H9 (cell line): ENCODE measurements around the gene FOXO1. TPM values are rescaled to one million over a fixed set of nuclear protein-coding genes. Genes with fewer than 3 reads are reported as not detected.

Source experiments
- DNase-seq: peaks from one replicate; pipeline ENCODE4 v3.0.0-alpha.2; 2017
- H2AFZ ChIP-seq: one replicate; pipeline ENCODE4 v1.6.1; 2013; ENCODE audit warnings: mild to moderate bottlenecking, low read length, control low read depth, moderate library complexity
- H2AK5ac ChIP-seq: 2 replicates; pipeline ENCODE4 v1.6.1; 2013; ENCODE audit warnings: low read length, control low read depth, mixed read lengths; ENCODE audit not compliant: insufficient read length
- H2BK120ac ChIP-seq: one replicate; pipeline ENCODE4 v1.6.1; 2013; ENCODE audit warnings: low read depth, mild to moderate bottlenecking, low read length, control low read depth, inconsistent platforms; ENCODE audit not compliant: poor library complexity, severe bottlenecking
- H2BK12ac ChIP-seq: 2 replicates; pipeline ENCODE4 v1.6.1; 2013; ENCODE audit warnings: low read length, control low read depth, mixed read lengths, low read depth; ENCODE audit not compliant: insufficient read length
- H2BK15ac ChIP-seq: 2 replicates; pipeline ENCODE4 v1.6.1; 2013; ENCODE audit warnings: low read depth, low read length, control low read depth
- H2BK20ac ChIP-seq: one replicate; pipeline ENCODE4 v1.6.1; 2013; ENCODE audit warnings: low read depth, mild to moderate bottlenecking, low read length, control low read depth, inconsistent platforms; ENCODE audit not compliant: poor library complexity, severe bottlenecking
- H2BK5ac ChIP-seq: 2 replicates; pipeline ENCODE4 v1.6.1; 2013; ENCODE audit warnings: low read length, control low read depth, mixed read lengths; ENCODE audit not compliant: insufficient read length
- H3K14ac ChIP-seq: 2 replicates; pipeline ENCODE4 v1.6.1; 2013; ENCODE audit warnings: low read length, control low read depth; ENCODE audit not compliant: insufficient read depth
- H3K18ac ChIP-seq: 2 replicates; pipeline ENCODE4 v1.6.1; 2013; ENCODE audit warnings: low read depth, mild to moderate bottlenecking, mixed read lengths, low read length, control low read depth; ENCODE audit not compliant: insufficient read length
- H3K23ac ChIP-seq: 2 replicates; pipeline ENCODE4 v1.6.1; 2013; ENCODE audit warnings: low read length, control low read depth, mixed read lengths, low read depth; ENCODE audit not compliant: insufficient read length
- H3K23me2 ChIP-seq: 2 replicates; pipeline ENCODE4 v1.6.1; 2013; ENCODE audit warnings: low read depth, mild to moderate bottlenecking, mixed read lengths, low read length, control low read depth; ENCODE audit not compliant: insufficient read length, poor library complexity, severe bottlenecking
- H3K27ac ChIP-seq: 2 replicates; pipeline ENCODE4 v1.5.1; 2013; ENCODE audit warnings: low read length, control low read depth, mixed read lengths, low read depth; ENCODE audit not compliant: insufficient read length
- H3K27me3 ChIP-seq: 2 replicates; pipeline ENCODE4 v1.6.1; 2013; ENCODE audit warnings: low read length, control low read depth, inconsistent platforms; ENCODE audit not compliant: insufficient read depth
- H3K4ac ChIP-seq: 2 replicates; pipeline ENCODE4 v1.6.1; 2013; ENCODE audit warnings: low read depth, mild to moderate bottlenecking, control low read depth, inconsistent platforms, low read length, moderate library complexity
- H3K4me1 ChIP-seq: 2 replicates; pipeline ENCODE4 v1.6.1; 2013; ENCODE audit warnings: low read length, control low read depth, inconsistent platforms; ENCODE audit not compliant: insufficient read depth
- H3K4me2 ChIP-seq: 2 replicates; pipeline ENCODE4 v1.6.1; 2013; ENCODE audit warnings: low read length, control low read depth, mixed read lengths; ENCODE audit not compliant: insufficient read length, insufficient read depth
- H3K56ac ChIP-seq: 2 replicates; pipeline ENCODE4 v1.6.1; 2013; ENCODE audit warnings: low read depth, mild to moderate bottlenecking, mixed read lengths, low read length, control low read depth; ENCODE audit not compliant: insufficient read length
- H3K79me1 ChIP-seq: 2 replicates; pipeline ENCODE4 v1.6.1; 2013; ENCODE audit warnings: low read depth, mild to moderate bottlenecking, moderate library complexity, low read length, control low read depth, inconsistent platforms; ENCODE audit not compliant: insufficient read depth, poor library complexity, severe bottlenecking
- H3K79me2 ChIP-seq: 2 replicates; pipeline ENCODE4 v1.6.1; 2013; ENCODE audit warnings: low read length, control low read depth, inconsistent platforms; ENCODE audit not compliant: insufficient read depth
- H3K9ac ChIP-seq: 2 replicates; pipeline ENCODE4 v1.6.1; 2013; ENCODE audit warnings: low read length, control low read depth, mixed read lengths; ENCODE audit not compliant: insufficient read length; ENCODE audit errors: extremely low read depth
- H3K9me3 ChIP-seq: one replicate; pipeline ENCODE4 v1.6.1; 2013; ENCODE audit warnings: low read depth, low read length, inconsistent platforms; ENCODE audit not compliant: control insufficient read depth
- H3T11ph ChIP-seq: one replicate; pipeline ENCODE4 v1.6.1; 2013; ENCODE audit warnings: mild to moderate bottlenecking, low read length, control low read depth, inconsistent platforms
- H4K20me1 ChIP-seq: one replicate; pipeline ENCODE4 v1.6.1; 2013; ENCODE audit not compliant: control insufficient read depth, insufficient read length, insufficient read depth
- H4K5ac ChIP-seq: 2 replicates; pipeline ENCODE4 v1.6.1; 2013; ENCODE audit warnings: low read depth, mild to moderate bottlenecking, mixed read lengths, low read length, control low read depth; ENCODE audit not compliant: insufficient read length
- H4K8ac ChIP-seq: replicated peaks from 2 replicates; pipeline ENCODE4 v1.6.1; 2013; ENCODE audit warnings: low read length, control low read depth, mixed read lengths, low read depth; ENCODE audit not compliant: insufficient read length
- H4K91ac ChIP-seq: 2 replicates; pipeline ENCODE4 v1.6.1; 2013; ENCODE audit warnings: low read depth, mild to moderate bottlenecking, moderate library complexity, mixed read lengths, low read length, control low read depth; ENCODE audit not compliant: insufficient read length
- H3K27ac Mint-ChIP-seq, 3 experiments: 2 replicates in 2 of 3; 3 replicates in 1 of 3; pipeline ENCODE4 v1.8.0; 2020 to 2021; ENCODE audit warnings: mixed read lengths in 3 of 3, mild to moderate bottlenecking in 1 of 3, moderate library complexity in 1 of 3
- H3K27me3 Mint-ChIP-seq: 2 replicates; pipeline ENCODE4 v1.8.0; 2021; ENCODE audit warnings: low read depth, mild to moderate bottlenecking, moderate library complexity, mixed read lengths
- H3K36me3 Mint-ChIP-seq, 3 experiments: 2 replicates in 2 of 3; 3 replicates in 1 of 3; pipeline ENCODE4 v1.8.0; 2020 to 2021; ENCODE audit warnings: low read depth in 3 of 3, mixed read lengths in 3 of 3; ENCODE audit not compliant: insufficient read depth in 1 of 3
- H3K4me1 Mint-ChIP-seq, 2 experiments: 2 replicates each; pipeline ENCODE4 v1.8.0; 2020; ENCODE audit warnings: mixed read lengths in 2 of 2
- H3K4me3 Mint-ChIP-seq, 2 experiments: 2 replicates in 1 of 2; 3 replicates in 1 of 2; pipeline ENCODE4 v1.8.0; 2020 to 2021; ENCODE audit warnings: mild to moderate bottlenecking in 2 of 2, mixed read lengths in 2 of 2, moderate library complexity in 1 of 2
- H3K9me3 Mint-ChIP-seq, 2 experiments: 2 replicates in 1 of 2; 3 replicates in 1 of 2; pipeline ENCODE4 v1.8.0; 2020; ENCODE audit warnings: mild to moderate bottlenecking in 2 of 2, mixed read lengths in 2 of 2, moderate library complexity in 1 of 2
- WGBS: extraction: QIAGEN DNeasy Blood & Tissue Kit; methylation state at CpG from one replicate; pipeline ENCODE4 v1.1.7; 2013; ENCODE audit warnings: missing lambda C conversion rate, low lambda C conversion rate, mixed read lengths; ENCODE audit not compliant: insufficient read length; ENCODE audit errors: extremely low coverage; 5-methylcytosine and 5-hydroxymethylcytosine counted together
- total RNA-seq: library from RNA; stranded (reverse); gene quantifications from 2 replicates; pipeline ENCODE4 v1.2.1, GENCODE V29; 2021
- TF ChIP-seq, protein P1 (sequence below): fragments of 200-600 bp; sonication (generic); conservative IDR thresholded peaks from 3 replicates; pipeline ENCODE4 v1.8.0; 2021; ENCODE audit warnings: antibody characterized with exemption, mild to moderate bottlenecking

Gene FOXO1
- total RNA-seq, 1 experiment from 2014 or later, result 44.6 TPM

DNA sequence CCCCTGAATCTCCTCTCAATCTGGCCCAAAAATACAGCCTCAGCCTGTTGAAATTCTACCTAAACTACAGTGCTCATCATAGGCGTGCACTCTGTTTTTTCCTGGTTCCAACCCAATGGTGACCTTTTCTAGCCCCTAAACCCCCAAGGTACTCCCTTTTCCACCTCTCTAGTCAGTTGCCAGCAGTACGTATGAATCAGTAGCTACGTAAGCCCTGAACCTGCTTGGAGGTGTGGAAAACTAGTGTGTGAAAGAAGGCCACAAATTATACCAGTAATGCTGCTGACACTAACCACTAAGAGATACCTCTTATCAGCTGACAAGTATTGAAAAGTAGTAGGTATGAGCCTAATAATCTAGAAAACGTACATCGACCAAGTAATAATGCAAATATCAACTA is 60.9 kb downstream of the FOXO1 start:
- H2AK5ac ChIP-seq, result no peak overlapping the region
- H4K8ac ChIP-seq, result no peak overlapping the region
- no peak overlapping the region for H3K18ac ChIP-seq
- Mint-ChIP-seq H3K9me3 (no peaks in the 10 kb centered on the region), H3K4me1 (peaks cover 42 to 46% of the 10 kb centered on the region in 2 experiments), H3K27me3 (no peaks in the 10 kb centered on the region), H3K4me3 (no peak overlapping the region), H3K27ac (peak overlapping the region in 2 of 3 experiments; percentile 0 to 73; a peak in 5 of 7 replicates), H3K36me3 (peaks cover 4 to 7% (median 5%) of the 10 kb centered on the region in 3 experiments; a peak in 3 of 7 replicates)
- H3T11ph ChIP-seq, result no peak overlapping the region
- H2BK20ac ChIP-seq, result no peak overlapping the region
- H3K23ac ChIP-seq, result no peak overlapping the region
- H3K27ac ChIP-seq, result no peak overlapping the region
- H2AFZ ChIP-seq, result no peak overlapping the region
- H3K4me1 ChIP-seq, result peaks cover 12% of the 10 kb centered on the region; the same call in 1 of the 2 replicates
- no peak overlapping the region for H2BK12ac ChIP-seq
- no peak overlapping the region for H4K91ac ChIP-seq
- no peaks in the 10 kb centered on the region for H3K9me3 ChIP-seq
- H3K79me1 ChIP-seq, result no peaks in the 10 kb centered on the region
- DNase-seq, result no peak
- H3K27me3 ChIP-seq, result no peaks in the 10 kb centered on the region
- no peak overlapping the region for H2BK120ac ChIP-seq
- no peak overlapping the region for H3K9ac ChIP-seq
- no peak overlapping the region for H3K56ac ChIP-seq
- H3K4me2 ChIP-seq, result no peak overlapping the region
- no peaks in the 10 kb centered on the region for H3K23me2 ChIP-seq
- H3K14ac ChIP-seq, result no peak overlapping the region
- H2BK5ac ChIP-seq, result no peak overlapping the region
- WGBS, result no CpG with 5 or more reads among the region's 5 CpGs
- TF ChIP-seq, protein P1, sequence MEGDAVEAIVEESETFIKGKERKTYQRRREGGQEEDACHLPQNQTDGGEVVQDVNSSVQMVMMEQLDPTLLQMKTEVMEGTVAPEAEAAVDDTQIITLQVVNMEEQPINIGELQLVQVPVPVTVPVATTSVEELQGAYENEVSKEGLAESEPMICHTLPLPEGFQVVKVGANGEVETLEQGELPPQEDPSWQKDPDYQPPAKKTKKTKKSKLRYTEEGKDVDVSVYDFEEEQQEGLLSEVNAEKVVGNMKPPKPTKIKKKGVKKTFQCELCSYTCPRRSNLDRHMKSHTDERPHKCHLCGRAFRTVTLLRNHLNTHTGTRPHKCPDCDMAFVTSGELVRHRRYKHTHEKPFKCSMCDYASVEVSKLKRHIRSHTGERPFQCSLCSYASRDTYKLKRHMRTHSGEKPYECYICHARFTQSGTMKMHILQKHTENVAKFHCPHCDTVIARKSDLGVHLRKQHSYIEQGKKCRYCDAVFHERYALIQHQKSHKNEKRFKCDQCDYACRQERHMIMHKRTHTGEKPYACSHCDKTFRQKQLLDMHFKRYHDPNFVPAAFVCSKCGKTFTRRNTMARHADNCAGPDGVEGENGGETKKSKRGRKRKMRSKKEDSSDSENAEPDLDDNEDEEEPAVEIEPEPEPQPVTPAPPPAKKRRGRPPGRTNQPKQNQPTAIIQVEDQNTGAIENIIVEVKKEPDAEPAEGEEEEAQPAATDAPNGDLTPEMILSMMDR, result no peak
- no peak overlapping the region for H4K5ac ChIP-seq
- H2BK15ac ChIP-seq, result no peak overlapping the region
- H4K20me1 ChIP-seq, result no peaks in the 10 kb centered on the region
- H3K4ac ChIP-seq, result no peak overlapping the region
- H3K79me2 ChIP-seq, result peaks cover 37% of the 10 kb centered on the region
